Glomerular visceral epithelial cell (primary cell): ENCODE measurements around the gene CCDC32.

ENCODE experiments used
- DNase-seq: peaks from one replicate; pipeline ENCODE4 v3.0.0-alpha.2; 2016; ENCODE audit errors: extremely low spot score

The CCDC32 gene

DNA sequence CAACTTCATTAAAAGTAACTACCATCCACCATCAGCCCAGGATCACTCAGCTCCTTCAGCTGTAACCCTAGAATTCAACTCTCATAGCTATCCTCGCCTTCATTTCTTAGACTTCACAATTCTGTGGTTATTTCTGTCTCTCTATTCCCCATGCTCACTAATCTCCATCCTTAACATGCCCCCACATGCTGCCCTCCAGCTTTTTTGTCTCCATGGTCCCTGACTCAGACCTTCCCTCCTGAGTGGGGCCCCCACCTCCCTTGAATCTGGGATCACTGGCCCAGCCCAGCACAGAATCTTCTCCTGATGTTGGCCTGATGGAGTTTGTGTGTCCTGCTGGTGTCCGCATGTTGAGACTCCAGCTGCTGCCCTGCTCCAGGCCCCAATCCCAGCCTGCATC is 52.4 kb downstream of the CCDC32 start:
- no peak for DNase-seq

DNA sequence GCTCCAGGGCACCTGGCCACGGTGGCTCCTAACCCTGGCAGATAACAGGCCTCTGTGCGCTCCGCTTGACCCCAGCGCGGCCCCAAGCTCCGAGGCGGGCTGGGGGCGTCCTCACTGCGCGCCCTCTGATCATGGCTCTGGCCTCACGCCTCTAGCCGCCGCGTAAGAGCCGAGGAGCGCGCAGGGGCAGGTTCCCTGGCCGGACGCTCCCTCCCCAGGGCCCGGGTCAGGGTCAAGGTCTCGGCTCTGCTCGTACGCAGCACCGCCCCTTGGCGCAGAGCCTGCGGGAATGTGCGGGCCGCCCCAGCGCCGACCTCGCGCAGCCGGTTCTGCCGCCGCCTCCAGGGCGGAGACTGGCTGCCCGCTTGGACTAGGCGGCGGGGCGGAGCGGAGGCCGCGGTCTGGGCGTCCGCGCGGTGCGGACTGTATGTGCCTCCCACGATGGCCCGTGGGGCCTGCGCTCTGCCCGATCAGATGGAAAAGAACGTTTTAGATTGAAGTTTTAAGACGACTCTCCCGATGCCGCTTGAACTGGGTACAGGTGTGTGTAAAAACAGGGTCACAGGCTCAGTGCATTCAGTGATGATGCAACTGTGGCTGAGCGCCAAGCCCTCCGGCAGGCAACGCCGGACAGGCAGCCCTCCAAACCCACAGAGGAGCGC is 53.2 kb downstream of the CCDC32 start:
- peak; percentile 28 for DNase-seq

DNA sequence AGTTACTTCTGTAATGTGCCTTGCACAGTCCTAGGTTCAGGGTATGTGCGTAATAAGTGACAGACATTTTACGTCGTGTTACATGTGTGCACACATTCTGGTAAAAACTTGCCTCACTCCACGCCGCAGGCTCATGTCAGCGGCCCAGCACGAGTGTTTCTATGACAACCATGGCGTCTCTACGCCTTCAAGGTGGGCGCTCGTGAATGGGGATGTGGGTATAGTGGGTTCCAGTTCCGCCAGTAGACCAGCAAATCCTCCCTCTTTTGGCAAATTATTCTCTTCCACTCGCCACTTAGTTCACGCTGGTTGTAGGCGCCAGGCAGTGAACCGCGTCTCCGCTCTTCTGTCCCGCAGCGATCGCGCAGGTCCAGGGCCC is 53.8 kb downstream of the CCDC32 start:
- DNase-seq = no peak

DNA sequence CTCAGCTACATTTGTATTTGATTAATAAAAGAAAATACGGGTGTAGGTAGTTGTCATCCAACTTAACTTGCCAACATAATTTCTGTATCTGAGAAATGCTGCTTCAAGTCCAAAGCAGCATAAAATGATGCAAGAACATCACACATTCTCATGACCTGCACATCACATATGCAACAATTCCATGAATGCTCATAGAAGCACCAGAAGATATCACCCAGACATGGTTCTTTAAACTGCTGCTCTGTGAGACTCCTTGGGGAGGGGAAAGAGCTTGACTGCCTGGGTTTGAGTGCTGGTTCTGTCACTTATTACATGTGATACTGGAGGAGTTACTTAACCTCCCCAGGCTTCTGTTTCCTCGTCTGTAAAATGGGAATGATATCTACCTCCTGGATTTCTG is 54.6 kb downstream of the CCDC32 start:
- DNase-seq = no peak

DNA sequence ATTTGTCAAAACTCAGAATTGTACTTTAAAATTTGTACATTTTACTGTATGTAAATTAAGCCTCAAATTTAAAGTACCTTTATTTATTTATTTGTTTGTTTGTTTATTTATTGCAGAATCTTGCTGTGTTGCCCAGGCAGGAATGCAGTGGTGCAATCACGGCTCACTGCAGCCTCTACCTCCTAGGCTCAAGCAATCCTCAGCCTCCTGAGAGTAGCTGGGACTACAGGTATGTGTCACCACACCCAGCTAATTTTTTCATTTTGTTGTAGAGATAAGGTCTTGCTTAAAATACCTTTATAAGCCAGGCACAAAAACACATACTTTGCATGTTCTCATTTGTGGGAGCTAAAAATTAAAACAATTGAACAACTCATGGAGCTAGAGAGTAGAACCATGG is 56.6 kb downstream of the CCDC32 start:
- DNase-seq = no peak

DNA sequence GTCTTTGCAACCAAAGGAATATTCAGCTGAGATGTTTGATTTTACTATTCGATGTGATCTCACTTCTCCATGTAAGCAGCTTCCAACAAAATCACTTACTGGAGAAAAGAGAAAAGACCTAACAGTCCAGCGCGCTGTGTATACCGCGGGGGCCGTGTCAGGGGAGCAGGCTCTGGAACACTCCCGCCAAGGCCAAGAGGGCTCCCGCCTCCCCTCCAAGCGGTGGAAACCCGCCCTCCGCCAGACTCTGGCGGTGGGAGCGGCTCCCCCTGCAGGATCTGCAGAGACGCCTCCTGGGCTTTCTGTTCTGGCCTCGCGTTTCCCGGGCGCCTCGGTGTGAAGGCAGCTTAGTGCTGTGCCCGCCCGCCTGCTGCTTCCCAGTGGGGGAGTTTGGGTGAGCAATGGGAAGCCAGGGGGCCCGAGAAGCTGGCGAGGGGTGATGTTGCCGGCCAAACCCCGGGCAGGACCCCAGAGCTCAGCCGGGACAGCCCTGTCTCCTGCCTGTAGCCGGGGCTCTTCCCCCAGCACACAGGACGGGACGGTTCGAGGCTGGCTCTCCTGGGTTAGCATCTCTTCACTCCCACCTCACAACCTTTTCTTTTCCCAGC is 57.8 kb downstream of the CCDC32 start:
- peak; percentile 78 for DNase-seq
